ENCODE results near the gene RAB3IL1.

Gene RAB3IL1

DNA sequence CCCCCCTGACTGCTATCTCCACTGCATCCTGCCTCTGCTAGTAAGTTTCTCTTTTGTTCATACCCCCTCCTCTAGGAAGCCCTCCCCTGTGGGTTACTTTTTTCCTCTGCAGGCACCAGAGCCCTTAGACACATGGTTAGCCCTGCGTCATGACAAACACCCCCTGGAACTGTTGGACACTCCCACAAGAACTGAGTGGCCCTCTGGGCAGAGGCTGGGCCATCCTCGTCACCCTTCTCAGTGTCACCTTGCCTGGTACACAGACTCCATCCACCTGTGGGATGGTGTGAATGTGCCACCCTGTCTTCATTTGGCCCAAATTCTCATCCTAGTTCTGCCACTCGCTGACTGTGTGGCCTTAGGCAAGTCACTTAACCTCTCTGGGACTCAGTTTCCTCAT, 4.1 kb upstream of the RAB3IL1 start:
- in situ Hi-C loops (cut with MboI; ENCODE audit: low sequenced_read_pairs), result no loop called here

GRCh38 chr11:61919705-61920631, 2.6 kb upstream of the RAB3IL1 start:
- in situ Hi-C loops (cut with MboI; ENCODE audit: low sequenced_read_pairs), result no loop called here

GRCh38 chr11:61918938-61919704, 1.8 kb upstream of the RAB3IL1 start:
- in situ Hi-C loops (cut with MboI; ENCODE audit: low sequenced_read_pairs), result no loop called here

- in situ Hi-C loops (cut with MboI; ENCODE audit: low sequenced_read_pairs), result no loop called here
These were observed 1.0 kb upstream of the RAB3IL1 start for GRCh38 chr11:61918251-61918937.

GRCh38 chr11:61916737-61917333, 531 bp downstream of the RAB3IL1 start:
- in situ Hi-C loops (cut with MboI; ENCODE audit: low sequenced_read_pairs), result no loop called here

DNA sequence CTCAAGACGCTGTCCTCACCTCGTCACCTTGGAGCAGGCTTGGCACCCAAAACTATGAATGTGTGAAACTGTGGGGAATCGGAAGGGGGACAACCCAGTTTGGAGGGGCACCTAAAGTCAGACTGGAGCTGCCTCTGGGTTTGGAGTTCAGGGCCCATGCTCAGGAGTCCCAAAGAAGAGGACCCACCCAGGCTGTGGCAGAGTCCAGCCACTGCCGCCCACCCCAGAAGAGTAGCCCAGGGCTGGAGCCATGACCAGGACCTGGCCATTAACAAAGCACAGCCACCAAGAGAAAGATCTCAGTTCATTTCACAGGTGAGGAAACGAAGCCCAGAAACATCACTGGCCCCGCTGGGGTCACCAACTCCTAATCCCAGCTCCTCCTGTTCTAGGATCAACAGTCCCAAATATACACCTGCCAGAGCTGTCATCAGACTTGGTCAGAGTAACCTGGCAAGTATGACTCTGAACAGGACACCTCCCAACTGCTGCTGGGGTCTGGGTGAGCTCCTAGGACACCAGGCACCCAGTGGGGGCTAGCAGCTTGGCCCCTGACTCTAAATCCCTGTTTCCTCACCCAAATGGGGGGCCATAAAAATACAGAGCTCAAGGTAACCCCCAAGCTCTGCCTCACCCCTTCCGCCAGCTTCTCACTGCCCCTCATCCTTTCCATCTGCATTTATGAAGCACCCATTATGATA, 2.7 kb downstream of the RAB3IL1 start:
- in situ Hi-C loops (cut with MboI; ENCODE audit: low sequenced_read_pairs), result no loop called here

DNA sequence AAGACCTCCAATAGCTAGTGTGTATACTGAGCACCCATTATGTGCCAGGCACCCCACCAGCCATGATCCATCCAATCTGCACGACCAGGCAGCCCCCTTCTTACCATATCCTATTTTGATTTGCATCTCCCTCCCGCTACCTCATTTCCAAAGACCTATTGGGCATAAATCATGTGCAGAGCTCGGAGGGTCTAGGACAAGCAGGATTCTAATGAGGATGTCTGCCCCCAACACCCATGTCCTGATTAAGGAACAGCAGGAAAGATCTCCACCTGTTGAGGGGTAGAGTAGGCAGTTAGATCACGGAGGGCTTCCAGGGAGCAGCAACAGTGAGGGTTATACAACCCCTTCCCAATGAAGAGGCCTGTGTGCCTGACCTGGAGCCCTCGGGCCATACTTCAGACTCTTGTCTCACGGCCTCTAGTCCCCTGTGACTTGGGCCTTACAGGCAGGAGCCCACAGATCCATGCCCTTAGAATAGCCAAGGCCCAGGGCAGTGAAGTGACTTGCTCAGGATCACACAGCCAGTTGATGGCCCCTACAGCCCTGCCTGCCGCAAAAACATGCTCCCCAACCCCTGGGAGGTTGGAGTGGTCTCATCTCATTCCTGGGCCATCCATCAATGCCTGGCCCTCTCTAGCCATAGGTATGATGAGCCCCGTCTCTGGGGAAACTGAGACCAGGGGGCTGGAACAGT, 3.5 kb downstream of the RAB3IL1 start:
- in situ Hi-C loops (cut with MboI; ENCODE audit: low sequenced_read_pairs), result no loop called here

DNA sequence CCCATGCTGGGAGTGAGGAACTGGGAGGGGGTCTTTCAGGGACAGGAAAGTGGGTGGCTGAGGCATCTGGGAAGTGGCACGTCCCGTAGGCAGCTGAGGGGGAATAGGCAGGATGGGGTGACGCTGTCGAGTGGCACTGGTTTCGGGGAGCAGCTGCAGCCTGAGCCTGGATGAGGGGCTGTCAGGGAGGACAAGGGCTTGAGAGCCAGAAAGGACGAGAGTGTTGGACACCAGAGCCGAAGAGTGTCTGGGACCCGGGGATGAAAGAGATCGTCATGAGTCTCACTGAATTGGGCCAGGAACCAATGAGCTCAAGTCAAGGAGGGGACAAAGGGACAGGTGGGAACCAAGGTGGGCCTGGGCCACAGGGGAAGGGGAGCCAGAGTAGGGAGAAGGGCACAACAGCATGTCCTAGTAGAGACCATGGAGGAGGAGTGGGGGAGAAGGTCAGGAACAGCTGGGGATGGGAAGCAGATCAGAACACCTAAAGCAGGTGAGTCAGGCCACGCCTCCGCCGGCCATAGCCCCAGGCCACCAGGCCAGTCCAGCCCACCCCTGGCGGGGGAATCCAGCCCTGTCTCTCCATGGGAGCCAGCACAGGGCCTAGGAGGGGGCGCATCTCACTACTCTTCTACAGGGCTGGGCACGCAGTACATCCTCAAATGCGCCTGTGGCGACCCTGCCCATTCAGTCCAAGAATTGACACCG, 4.2 kb downstream of the RAB3IL1 start:
- in situ Hi-C loops (cut with MboI; ENCODE audit: low sequenced_read_pairs), result no loop called here

GRCh38 chr11:61912530-61912898, 4.9 kb downstream of the RAB3IL1 start:
- in situ Hi-C loops (cut with MboI; ENCODE audit: low sequenced_read_pairs), result no loop called here

- in situ Hi-C loops (cut with MboI; ENCODE audit: low sequenced_read_pairs), result no loop called here
These were observed 5.5 kb downstream of the RAB3IL1 start for GRCh38 chr11:61911701-61912529.

DNA sequence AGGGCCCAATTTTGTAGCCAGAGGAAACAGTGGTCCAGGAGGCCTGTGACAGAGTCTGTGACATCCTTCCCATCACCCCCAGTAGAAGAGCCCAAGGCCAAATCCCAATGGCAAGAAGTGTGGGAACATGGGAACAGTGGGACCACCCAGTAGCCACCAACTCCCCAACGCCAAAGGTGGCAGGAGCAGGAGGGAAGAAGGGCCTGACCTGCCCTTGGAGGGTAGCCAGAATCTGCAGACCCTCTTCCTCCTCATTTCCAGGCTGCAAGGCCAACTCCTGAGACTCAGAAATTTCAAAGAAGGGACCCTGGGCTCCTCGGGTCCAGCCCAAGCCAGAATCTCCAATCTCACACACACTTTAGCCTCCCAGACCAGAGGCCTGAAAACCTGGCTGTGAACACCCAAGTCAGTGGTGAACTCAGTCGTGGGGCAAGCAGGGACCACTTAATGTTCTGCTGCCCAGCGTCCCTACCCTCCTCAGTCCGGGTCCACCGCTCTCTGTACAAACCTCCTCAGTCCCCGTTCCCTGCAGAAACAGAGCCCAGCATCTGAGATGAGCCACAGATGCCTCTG, 6.2 kb downstream of the RAB3IL1 start:
- in situ Hi-C loops (cut with MboI; ENCODE audit: low sequenced_read_pairs), result no loop called here

DNA sequence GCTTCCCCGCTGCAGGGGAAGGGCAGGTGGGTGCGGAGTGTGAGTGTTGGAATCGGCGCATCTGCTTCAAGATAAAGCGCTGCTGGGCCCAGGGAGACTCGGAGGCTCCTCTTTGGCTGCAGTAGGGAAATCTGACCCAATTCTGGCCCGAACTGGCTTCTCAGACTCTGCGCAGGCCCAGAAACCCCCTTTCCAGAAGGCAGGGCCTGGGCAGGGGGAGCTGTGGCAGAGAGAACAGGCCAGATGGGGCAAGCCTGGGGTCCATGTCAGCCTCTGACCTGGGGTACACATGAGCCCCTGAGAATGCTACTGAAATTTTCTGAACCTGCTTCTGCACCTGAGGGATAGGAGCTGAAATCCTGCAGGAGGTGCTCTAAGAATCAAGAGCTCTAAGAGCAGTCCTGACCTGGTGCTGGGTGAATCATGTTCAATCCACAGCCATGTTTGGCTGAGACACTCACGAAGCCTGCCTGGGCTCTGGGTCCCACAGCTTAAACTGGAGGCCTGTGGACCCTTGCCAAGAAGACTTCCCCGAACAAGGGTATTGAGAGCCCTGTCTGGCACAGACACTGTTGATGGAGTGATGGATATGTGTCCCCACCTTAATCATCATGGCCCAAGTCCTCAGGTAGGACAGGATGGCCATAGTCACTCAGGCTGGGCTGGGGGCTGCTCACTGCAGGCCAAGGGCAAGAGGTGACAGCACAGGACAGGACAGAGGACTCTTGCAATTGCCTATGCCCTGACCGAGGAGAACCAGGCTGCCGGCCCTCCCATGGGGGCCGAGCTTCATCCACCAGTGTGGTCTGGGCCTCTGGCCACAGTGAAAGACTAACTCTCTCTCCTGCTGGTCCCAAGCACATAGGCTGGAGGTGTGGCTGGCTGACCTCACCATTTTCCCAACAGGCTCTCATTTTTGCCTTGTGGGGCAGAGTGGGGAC, 6.9 kb downstream of the RAB3IL1 start:
- in situ Hi-C loops (cut with MboI; ENCODE audit: low sequenced_read_pairs), result no loop called here

- in situ Hi-C loops (cut with MboI; ENCODE audit: low sequenced_read_pairs), result no loop called here
These were observed 8.5 kb downstream of the RAB3IL1 start for GRCh38 chr11:61908730-61909316.

- in situ Hi-C loops (cut with MboI; ENCODE audit: low sequenced_read_pairs), result no loop called here
These were observed 9.3 kb downstream of the RAB3IL1 start for GRCh38 chr11:61907871-61908729.

GRCh38 chr11:61907282-61907681, 10.1 kb downstream of the RAB3IL1 start:
- in situ Hi-C loops (cut with MboI; ENCODE audit: low sequenced_read_pairs), result no loop called here

DNA sequence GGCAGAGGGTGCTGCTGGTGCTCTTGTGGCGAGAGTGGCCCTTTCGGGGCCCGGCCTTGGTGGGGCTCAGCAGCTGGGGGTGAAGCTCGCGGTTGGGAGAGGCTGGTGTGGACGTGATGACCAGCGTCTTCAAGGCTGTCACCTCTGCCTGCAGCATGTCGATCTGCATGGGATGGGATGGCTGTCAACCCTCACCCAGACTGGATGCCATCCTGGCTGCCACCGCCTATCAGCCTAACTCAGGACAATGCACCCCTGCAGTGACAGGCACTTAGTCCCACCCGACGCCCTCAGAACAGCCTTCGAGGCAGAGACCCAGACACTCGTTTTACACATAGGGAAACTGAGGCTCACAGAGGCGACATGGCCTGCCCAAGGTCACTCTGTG, 10.8 kb downstream of the RAB3IL1 start:
- in situ Hi-C loops (cut with MboI; ENCODE audit: low sequenced_read_pairs), result no loop called here

Measured in HL-60/S4 treated with phorbol 12-myristate 13-acetate at 8.2 ng/mL for 4 days and 3 days (cell line).